ENCODE results near the gene WDR20. TPM values are rescaled to one million over a fixed set of nuclear protein-coding genes. Genes with fewer than 3 reads are reported as not detected.

The WDR20 gene
- total and polyA plus RNA-seq, 2 of the 4 experiments (the other 2 are of a cell fraction): 20.3 to 27.4 TPM

- no peak for TF ChIP-seq CEBPB (IDR thresholded peaks at IDR 0.05; ENCODE audit: low read depth, low read length)
- no peak for TF ChIP-seq RAD21 (IDR thresholded peaks at IDR 0.05; ENCODE audit: low read length)
- no peak for TF ChIP-seq POLR2A (IDR thresholded peaks at IDR 0.05; ENCODE audit: low read depth, low read length)
Measured at GRCh38 chr14:102255401-102256190, 115.9 kb downstream of the WDR20 start (continued).

GRCh38 chr14:102256716-102257115 lies 117.0 kb downstream of the WDR20 start:
- no TSS peak for BruUV-seq (replicated peaks)
- Histone ChIP-seq H2AFZ (replicated peaks; ENCODE audit: low read length, poor library complexity) (peak overlapping the region; percentile 45), H4K20me1 (ENCODE audit: insufficient read depth, low read length) (no peaks in the 10 kb centered on the region), H3K27me3 (ENCODE audit: control insufficient read depth, insufficient read depth, low read length) (no peaks in the 10 kb centered on the region), H3K27ac (ENCODE audit: insufficient read depth, low read length) (peak overlapping the region; percentile 64), H3K14ac (replicated peaks; ENCODE audit: low read depth, low read length) (peak overlapping the region; percentile 19), H2AK9ac (replicated peaks; ENCODE audit: low read depth, low read length, poor library complexity) (peak overlapping the region; percentile 47), H3K9me3 (ENCODE audit: control insufficient read depth, insufficient read depth, low read length) (no peaks in the 10 kb centered on the region), H3K9ac (ENCODE audit: low read depth, low read length) (no peak overlapping the region), H4K5ac (ENCODE audit: low read depth, low read length) (peak overlapping the region; percentile 43), H3K4ac (ENCODE audit: low read depth, low read length) (peak overlapping the region; percentile 91), H3K4me2 (ENCODE audit: low read depth, low read length) (no peak overlapping the region), H3K56ac (ENCODE audit: extremely low read depth, insufficient read depth, low read length) (no peak overlapping the region), H4K91ac (ENCODE audit: insufficient read depth, low read depth, low read length) (peak overlapping the region; percentile 80), H3K9me1 (ENCODE audit: insufficient read depth, low read length) (peaks cover 14% of the 10 kb centered on the region), H2BK20ac (ENCODE audit: low read depth, low read length) (peak overlapping the region; percentile 60), H3K4me1 (ENCODE audit: control insufficient read depth, insufficient read depth, low read length) (peaks cover 18% of the 10 kb centered on the region), H2BK120ac (ENCODE audit: low read depth, low read length) (peak overlapping the region; percentile 93), H2BK5ac (ENCODE audit: low read depth, low read length, poor library complexity, severe bottlenecking) (peak overlapping the region; percentile 88), H3K36me3 (ENCODE audit: control insufficient read depth, insufficient read depth, low read length) (no peaks in the 10 kb centered on the region), H2AK5ac (ENCODE audit: low read depth, low read length) (peak overlapping the region; percentile 82), H3K79me1 (ENCODE audit: low read depth in 1 of 2, low read length in 2 of 2) (peaks cover 4 to 5% of the 10 kb centered on the region in 2 experiments; a peak in 2 of 4 replicates), H3K18ac (ENCODE audit: low read depth, low read length) (peak overlapping the region; percentile 70), H3K23ac (ENCODE audit: low read depth, low read length) (0 out of 2 replicates have a peak overlapping the region, but pooled peaks have one; percentile 14), H2BK15ac (ENCODE audit: low read depth, low read length) (peak overlapping the region; percentile 72; the same call in 2 of the 3 replicates), H4K8ac (ENCODE audit: low read depth in 2 of 2, low read length in 2 of 2) (peak overlapping the region; percentile 15 to 88; a peak in 2 of 4 replicates), H3K4me3 (ENCODE audit: insufficient read depth, low read depth, low read length) (no peak overlapping the region)
- ChIA-PET CTCF (interaction anchor here (0.6 to 0.7 kb wide), 2 partner anchors 27 to 535 kb away, joined by 4 read pairs; no protein-coding TSS in a partner anchor), POLR2A (ENCODE audit: unreplicated experiment) (no interaction called here)
- no peak for TF ChIP-seq POLR2A (IDR thresholded peaks at IDR 0.05; ENCODE audit: low read depth, low read length)
- no peak for TF ChIP-seq FOS (IDR thresholded peaks at IDR 0.05; ENCODE audit: low read depth, low read length)
- no peak for TF ChIP-seq MAFK (IDR thresholded peaks at IDR 0.05; ENCODE audit: low read depth, low read length)
- no peak for TF ChIP-seq RCOR1 (IDR thresholded peaks at IDR 0.05; ENCODE audit: insufficient replicate concordance, low read length)
- no peak for TF ChIP-seq CTCF (conservative IDR thresholded peaks at IDR 0.05; ENCODE audit: low read depth, low read length)
- TF ChIP-seq BHLHE40 (IDR thresholded peaks at IDR 0.05; ENCODE audit: low read depth, low read length): no peak
- DNase-seq (peak; percentile 61), ATAC-seq (ENCODE audit: low read depth) (no peak; the same call in 1 of the 2 replicates)
- intact Hi-C loops (cut with micrococcal nuclease) (no loop called here), in situ Hi-C loops (cut with MboI; ENCODE audit: low sequenced_read_pairs) (no loop called here), dilution Hi-C loops (cut with HindIII; ENCODE audit: low sequenced_read_pairs, unreplicated experiment) (no loop called here)
- 51% methylated on average over 6 of the region's 9 CpGs; no CpG with 5 or more reads in 1 of the 2 experiments for WGBS, 2 experiments (ENCODE audit: extremely low coverage in 2 of 2, insufficient read length in 1 of 2)
